SU-DHL-6 (cell line): ENCODE data around the gene CLTC.

Experiments used
- CTCF ChIP-seq: fragments of 200-600 bp; sonication (generic); IDR thresholded peaks from one replicate; pipeline ENCODE4 v1.5.1; 2017; ENCODE audit warnings: antibody characterized with exemption, mild to moderate bottlenecking, low read length, moderate library complexity; ENCODE audit not compliant: insufficient read depth, poor library complexity, severe bottlenecking
- EZH2phosphoT487 ChIP-seq: fragments of 200-600 bp; sonication (generic), shearing (Covaris generic); conservative IDR thresholded peaks from 2 replicates; pipeline ENCODE4 v1.6.1; 2018; ENCODE audit warnings: mild to moderate bottlenecking, antibody characterized with exemption, low read length, moderate library complexity, mixed read lengths

GRCh38 chr17:59633658-59634359 lies 14.1 kb downstream of the CLTC start:
- TF ChIP-seq CTCF (no peak), EZH2phosphoT487 (no peak)
